Stimulated activated CD4-positive, alpha-beta T cell treated with anti-CD3 and anti-CD28 coated beads, Interleukin-4, amount 100 ng/mL, for 4 hours (primary cell): ENCODE measurements around the gene ATG12.

Experiments
- DNase-seq, 2 experiments: peaks; one replicate each; pipeline ENCODE4 v3.0.0-alpha.2; 2020

ATG12 gene

GRCh38 chr5:115806986-115807653 is 34.2 kb downstream of the ATG12 start:
- no peak for DNase-seq

- DNase-seq, result no peak
Measured at GRCh38 chr5:115801984-115802383, 39.4 kb downstream of the ATG12 start.

- no peak for DNase-seq
Measured at GRCh38 chr5:115801152-115801551, 40.2 kb downstream of the ATG12 start.

- no peak for DNase-seq
Measured at GRCh38 chr5:115800108-115800507, 41.3 kb downstream of the ATG12 start.

GRCh38 chr5:115798252-115798651 is 43.1 kb downstream of the ATG12 start:
- DNase-seq, result no peak

- no peak for DNase-seq
Measured at GRCh38 chr5:115796656-115797055, 44.7 kb downstream of the ATG12 start.

- no peak for DNase-seq
Measured at GRCh38 chr5:115795700-115796099, 45.7 kb downstream of the ATG12 start.

- DNase-seq, result no peak
Measured at GRCh38 chr5:115788440-115788839, 52.9 kb downstream of the ATG12 start.

GRCh38 chr5:115787426-115787825 is 53.9 kb downstream of the ATG12 start:
- no peak for DNase-seq

GRCh38 chr5:115785381-115786065 is 55.8 kb downstream of the ATG12 start:
- no peak for DNase-seq

GRCh38 chr5:115778417-115778816 is 62.9 kb downstream of the ATG12 start:
- no peak for DNase-seq
